ENCODE measurements around the gene HMCN2.

Gene HMCN2

DNA sequence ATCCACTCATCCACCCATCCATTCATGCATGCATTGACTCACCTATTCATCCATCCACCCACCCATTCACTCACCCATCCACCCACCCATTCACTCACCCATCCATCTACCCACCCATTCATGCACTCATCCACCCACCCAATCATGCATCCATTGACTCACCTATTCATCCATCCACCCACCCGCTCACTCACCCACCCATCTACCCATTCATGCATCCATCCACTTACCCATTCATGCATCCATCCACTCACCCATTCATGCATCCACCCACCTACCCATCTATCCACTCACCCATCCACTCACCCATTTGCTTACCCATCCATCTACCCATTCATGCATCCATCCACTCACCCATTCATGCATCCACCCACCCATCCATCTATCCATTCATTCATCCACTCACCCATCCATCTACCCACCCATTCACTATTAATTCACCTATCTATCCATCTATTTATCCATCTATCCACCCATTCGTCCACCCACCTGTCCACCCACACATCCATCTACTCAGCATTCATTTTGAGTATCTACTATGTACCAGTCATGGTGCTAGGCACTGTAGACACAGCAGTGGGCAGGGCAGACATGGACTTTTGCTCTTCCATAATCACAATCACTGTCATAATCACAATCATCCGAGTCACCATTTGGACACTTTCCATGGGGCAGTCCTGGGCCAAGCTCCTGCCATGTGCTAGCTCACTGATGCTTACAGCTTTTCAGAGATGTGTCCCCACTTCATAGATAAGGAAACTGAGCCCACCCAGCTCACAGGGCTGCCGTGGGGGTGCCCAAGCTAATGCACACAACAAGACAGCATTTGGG lies 34.4 kb downstream of the HMCN2 start:
- Mint-ChIP-seq H3K36me3 (ENCODE audit: low read depth) (no peaks in the 10 kb centered on the region), H3K4me3 (no peak overlapping the region), H3K27ac (no peak overlapping the region), H3K27me3 (peaks cover 5% of the 10 kb centered on the region), H3K4me1 (no peaks in the 10 kb centered on the region), H3K9me3 (no peaks in the 10 kb centered on the region)
- ATAC-seq, result no peak
- no peak for DNase-seq

DNA sequence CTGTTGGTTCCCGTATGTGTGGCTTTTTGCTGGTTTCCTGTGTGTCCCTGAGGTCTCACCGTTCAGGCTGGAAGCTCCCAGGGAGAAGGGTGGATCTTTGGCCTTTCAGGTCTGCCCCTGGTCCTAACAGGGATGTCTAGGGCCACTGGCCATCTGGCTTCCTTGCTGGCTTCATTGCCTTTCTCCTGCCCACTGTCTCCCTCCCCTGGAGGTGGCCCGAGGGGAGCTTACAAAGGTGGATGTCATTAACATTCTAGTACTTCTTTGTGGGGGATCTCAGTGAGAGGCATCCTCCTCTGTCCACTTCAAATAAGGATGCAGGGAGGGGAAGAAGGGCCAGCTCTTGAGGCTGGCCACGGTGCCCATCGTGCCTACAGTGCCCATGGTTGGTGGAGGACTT lies 35.2 kb downstream of the HMCN2 start:
- Mint-ChIP-seq H3K27ac (no peak overlapping the region), H3K27me3 (peaks cover 5% of the 10 kb centered on the region), H3K9me3 (no peaks in the 10 kb centered on the region), H3K36me3 (ENCODE audit: low read depth) (no peaks in the 10 kb centered on the region), H3K4me1 (no peaks in the 10 kb centered on the region), H3K4me3 (no peak overlapping the region)
- DNase-seq (no peak), ATAC-seq (no peak)

GRCh38 chr9:130301483-130302286 lies 36.1 kb downstream of the HMCN2 start:
- DNase-seq (no peak), ATAC-seq (no peak)
- H3K36me3 Mint-ChIP-seq (ENCODE audit: low read depth), result no peaks in the 10 kb centered on the region
- H3K27ac Mint-ChIP-seq, result no peak overlapping the region
- no peaks in the 10 kb centered on the region for H3K4me1 Mint-ChIP-seq
- H3K9me3 Mint-ChIP-seq, result no peaks in the 10 kb centered on the region
- H3K4me3 Mint-ChIP-seq, result no peak overlapping the region
- peaks cover 5% of the 10 kb centered on the region for H3K27me3 Mint-ChIP-seq

GRCh38 chr9:130302785-130303612 lies 37.4 kb downstream of the HMCN2 start:
- Mint-ChIP-seq H3K9me3 (no peaks in the 10 kb centered on the region), H3K27me3 (peaks cover 5% of the 10 kb centered on the region), H3K36me3 (ENCODE audit: low read depth) (no peaks in the 10 kb centered on the region), H3K4me3 (no peak overlapping the region), H3K4me1 (no peaks in the 10 kb centered on the region), H3K27ac (no peak overlapping the region)
- DNase-seq (no peak), ATAC-seq (no peak)

GRCh38 chr9:130303613-130304055 lies 38.1 kb downstream of the HMCN2 start:
- no peak for DNase-seq
- H3K4me3 Mint-ChIP-seq, result no peak overlapping the region
- H3K4me1 Mint-ChIP-seq, result no peaks in the 10 kb centered on the region
- no peak overlapping the region for H3K27ac Mint-ChIP-seq
- H3K36me3 Mint-ChIP-seq (ENCODE audit: low read depth), result no peaks in the 10 kb centered on the region
- H3K9me3 Mint-ChIP-seq, result no peaks in the 10 kb centered on the region
- ATAC-seq, result no peak
- peaks cover 5% of the 10 kb centered on the region for H3K27me3 Mint-ChIP-seq

DNA sequence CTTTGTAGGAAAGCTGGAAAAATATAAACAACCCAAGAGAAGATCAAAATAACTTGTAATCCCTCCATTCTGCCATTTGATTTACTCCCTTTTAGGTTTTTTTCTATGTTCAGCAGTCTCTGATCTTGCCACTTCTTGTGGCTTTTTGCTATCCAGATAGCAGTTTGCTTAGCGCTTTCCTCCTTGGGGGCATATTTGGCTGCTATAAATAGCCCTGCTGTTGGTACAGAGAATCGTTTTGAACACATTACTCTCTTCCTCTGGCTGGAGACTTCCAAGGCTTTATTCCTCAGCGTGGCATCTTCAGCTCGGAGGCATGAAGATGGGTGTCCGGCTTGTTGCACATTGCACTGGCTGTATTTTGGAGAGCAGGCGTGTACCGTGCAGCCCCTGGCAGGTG lies 38.6 kb downstream of the HMCN2 start:
- no peaks in the 10 kb centered on the region for H3K9me3 Mint-ChIP-seq

DNA sequence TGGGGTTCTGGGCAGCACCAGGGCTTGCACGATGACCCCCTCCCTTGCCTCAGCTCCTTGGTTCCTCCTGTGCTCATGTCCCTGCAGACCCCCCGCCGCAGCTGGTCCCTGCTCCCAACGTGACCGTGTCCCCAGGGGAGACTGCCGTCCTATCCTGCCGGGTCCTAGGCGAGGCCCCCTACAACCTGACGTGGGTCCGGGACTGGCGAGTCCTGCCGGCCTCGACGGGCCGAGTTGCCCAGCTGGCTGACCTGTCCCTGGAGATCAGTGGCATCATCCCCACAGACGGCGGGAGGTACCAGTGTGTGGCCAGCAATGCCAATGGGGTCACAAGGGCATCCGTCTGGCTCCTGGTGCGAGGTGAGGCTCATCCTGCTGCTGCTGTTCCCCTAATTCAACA lies 39.1 kb downstream of the HMCN2 start:
- Mint-ChIP-seq H3K4me3 (no peak overlapping the region), H3K27ac (no peak overlapping the region), H3K27me3 (peaks cover 7% of the 10 kb centered on the region), H3K36me3 (ENCODE audit: low read depth) (no peaks in the 10 kb centered on the region), H3K4me1 (no peaks in the 10 kb centered on the region), H3K9me3 (no peaks in the 10 kb centered on the region)
- ATAC-seq, result no peak
- no peak for DNase-seq

More for the DNA sequence above, 38.6 kb downstream of the HMCN2 start:
- peaks cover 7% of the 10 kb centered on the region for H3K27me3 Mint-ChIP-seq
- H3K27ac Mint-ChIP-seq, result no peak overlapping the region
- ATAC-seq (no peak), DNase-seq (no peak)
- no peaks in the 10 kb centered on the region for H3K36me3 Mint-ChIP-seq (ENCODE audit: low read depth)
- H3K4me1 Mint-ChIP-seq, result no peaks in the 10 kb centered on the region
- H3K4me3 Mint-ChIP-seq, result no peak overlapping the region

GRCh38 chr9:130305381-130305780 lies 39.8 kb downstream of the HMCN2 start:
- H3K27ac Mint-ChIP-seq, result no peak overlapping the region
- H3K9me3 Mint-ChIP-seq, result no peaks in the 10 kb centered on the region
- no peaks in the 10 kb centered on the region for H3K4me1 Mint-ChIP-seq
- H3K36me3 Mint-ChIP-seq (ENCODE audit: low read depth), result no peaks in the 10 kb centered on the region
- no peak overlapping the region for H3K4me3 Mint-ChIP-seq
- peaks cover 2% of the 10 kb centered on the region for H3K27me3 Mint-ChIP-seq
- DNase-seq (no peak), ATAC-seq (no peak)

- Mint-ChIP-seq H3K4me3 (no peak overlapping the region), H3K27ac (no peak overlapping the region), H3K27me3 (peaks cover 2% of the 10 kb centered on the region), H3K36me3 (ENCODE audit: low read depth) (no peaks in the 10 kb centered on the region), H3K4me1 (no peaks in the 10 kb centered on the region), H3K9me3 (no peaks in the 10 kb centered on the region)
- ATAC-seq (no peak), DNase-seq (no peak)
Measured at GRCh38 chr9:130306823-130307666, 41.5 kb downstream of the HMCN2 start.

- no peaks in the 10 kb centered on the region for H3K9me3 Mint-ChIP-seq
- no peaks in the 10 kb centered on the region for H3K36me3 Mint-ChIP-seq (ENCODE audit: low read depth)
- no peak for DNase-seq
- peaks cover 2% of the 10 kb centered on the region for H3K27me3 Mint-ChIP-seq
- no peak overlapping the region for H3K4me3 Mint-ChIP-seq
- ATAC-seq, result no peak
- no peak overlapping the region for H3K27ac Mint-ChIP-seq
- H3K4me1 Mint-ChIP-seq, result no peaks in the 10 kb centered on the region
Measured at GRCh38 chr9:130307667-130307943, 42.0 kb downstream of the HMCN2 start.

GRCh38 chr9:130308081-130308571 lies 42.6 kb downstream of the HMCN2 start:
- DNase-seq (no peak), ATAC-seq (no peak)
- Mint-ChIP-seq H3K4me1 (no peaks in the 10 kb centered on the region), H3K9me3 (no peaks in the 10 kb centered on the region), H3K36me3 (ENCODE audit: low read depth) (no peaks in the 10 kb centered on the region), H3K27ac (no peak overlapping the region), H3K4me3 (no peak overlapping the region), H3K27me3 (peaks cover 2% of the 10 kb centered on the region)

DNA sequence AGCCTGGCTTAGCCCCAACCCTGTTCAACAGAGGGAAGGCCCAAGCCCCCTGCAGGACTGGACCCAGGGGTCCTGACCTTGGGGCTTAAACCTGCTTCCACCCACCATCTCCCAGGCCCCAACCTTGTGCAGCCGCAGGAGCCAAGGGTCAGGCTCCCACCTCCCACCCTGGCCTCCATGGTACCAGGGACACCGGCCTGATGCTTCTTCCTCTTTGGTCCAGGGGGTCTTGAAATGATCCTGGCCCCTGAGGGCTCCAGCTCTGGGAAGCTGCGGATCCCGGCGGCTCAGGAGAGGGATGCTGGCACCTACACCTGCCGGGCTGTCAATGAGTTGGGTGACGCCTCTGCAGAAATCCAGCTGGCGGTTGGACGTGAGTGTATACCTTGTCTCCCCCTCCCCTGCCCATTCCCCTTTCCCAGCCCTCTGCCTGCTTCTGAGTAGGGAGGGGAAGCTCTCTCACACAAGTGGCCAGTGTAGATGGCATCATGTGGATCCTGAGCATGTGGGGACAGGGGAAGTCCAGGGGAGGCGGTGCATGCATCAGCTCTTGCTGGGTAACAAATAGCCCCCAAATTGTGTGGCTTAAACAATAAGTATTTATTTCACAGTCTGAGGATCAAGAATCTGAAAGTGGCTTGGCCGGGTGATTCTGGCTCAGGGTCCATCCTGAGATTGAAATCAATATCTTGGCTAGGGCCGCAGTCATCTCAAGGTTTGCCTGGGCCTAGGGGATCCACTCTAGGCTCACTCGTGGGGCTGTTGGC lies 44.3 kb downstream of the HMCN2 start:
- H3K27me3 Mint-ChIP-seq, result peaks cover 2% of the 10 kb centered on the region
- H3K4me1 Mint-ChIP-seq, result no peaks in the 10 kb centered on the region
- no peaks in the 10 kb centered on the region for H3K36me3 Mint-ChIP-seq (ENCODE audit: low read depth)
- no peak overlapping the region for H3K4me3 Mint-ChIP-seq
- ATAC-seq (no peak), DNase-seq (no peak)
- H3K27ac Mint-ChIP-seq, result no peak overlapping the region
- H3K9me3 Mint-ChIP-seq, result no peaks in the 10 kb centered on the region

- Mint-ChIP-seq H3K4me3 (no peak overlapping the region), H3K36me3 (ENCODE audit: low read depth) (no peaks in the 10 kb centered on the region), H3K27me3 (peaks cover 2% of the 10 kb centered on the region), H3K27ac (no peak overlapping the region), H3K4me1 (no peaks in the 10 kb centered on the region), H3K9me3 (no peaks in the 10 kb centered on the region)
- no peak for ATAC-seq
- DNase-seq, result no peak
Measured at GRCh38 chr9:130310456-130310855, 44.9 kb downstream of the HMCN2 start.
